IPS-NIHi11 (cell line): Measurements from ENCODE around the gene AGTPBP1.

ENCODE experiments used
- DNase-seq: peaks from one replicate; pipeline ENCODE4 v3.0.0; 2012; ENCODE audit warnings: mixed read lengths, low spot score

AGTPBP1 gene

GRCh38 chr9:85534340-85534739, 207.4 kb downstream of the AGTPBP1 start:
- no peak for DNase-seq

GRCh38 chr9:85533538-85533937, 208.2 kb downstream of the AGTPBP1 start:
- no peak for DNase-seq

GRCh38 chr9:85530721-85531120, 211.0 kb downstream of the AGTPBP1 start:
- no peak for DNase-seq

- DNase-seq = no peak
Measured at GRCh38 chr9:85528607-85529006, 213.1 kb downstream of the AGTPBP1 start.

GRCh38 chr9:85528142-85528541, 213.6 kb downstream of the AGTPBP1 start:
- no peak for DNase-seq

GRCh38 chr9:85527331-85528020, 214.3 kb downstream of the AGTPBP1 start:
- no peak for DNase-seq

- no peak for DNase-seq
Measured at GRCh38 chr9:85524531-85524930, 217.2 kb downstream of the AGTPBP1 start.

- DNase-seq = no peak
Measured at GRCh38 chr9:85523202-85523601, 218.6 kb downstream of the AGTPBP1 start.

- peak; percentile 71 for DNase-seq
Measured at GRCh38 chr9:85522459-85523092, 219.2 kb downstream of the AGTPBP1 start.

- no peak for DNase-seq
Measured at GRCh38 chr9:85521371-85522197, 220.2 kb downstream of the AGTPBP1 start.

- no peak for DNase-seq
Measured at GRCh38 chr9:85516976-85517637, 224.6 kb downstream of the AGTPBP1 start.

- DNase-seq = no peak
Measured at GRCh38 chr9:85516455-85516854, 225.3 kb downstream of the AGTPBP1 start.

- no peak for DNase-seq
Measured at GRCh38 chr9:85515021-85515420, 226.7 kb downstream of the AGTPBP1 start.

- peak; percentile 36 for DNase-seq
Measured at GRCh38 chr9:85514256-85514655, 227.5 kb downstream of the AGTPBP1 start.

- DNase-seq = no peak
Measured at GRCh38 chr9:85511746-85512145, 230.0 kb downstream of the AGTPBP1 start.

GRCh38 chr9:85510830-85511504, 230.8 kb downstream of the AGTPBP1 start:
- DNase-seq = no peak

GRCh38 chr9:85508616-85509015, 233.1 kb downstream of the AGTPBP1 start:
- peak; percentile 40 for DNase-seq

- no peak for DNase-seq
Measured at GRCh38 chr9:85505612-85506011, 236.1 kb downstream of the AGTPBP1 start.

GRCh38 chr9:85502815-85503655, 238.7 kb downstream of the AGTPBP1 start:
- DNase-seq = no peak

GRCh38 chr9:85501882-85502281, 239.9 kb downstream of the AGTPBP1 start:
- DNase-seq = no peak

- DNase-seq = no peak
Measured at GRCh38 chr9:85501456-85501855, 240.3 kb downstream of the AGTPBP1 start.
